UCSD-AML1 (cell line): ENCODE results near the gene WTIP.
"Not testable (repeated sequence)": the region's sequence is repeated elsewhere in the genome, so short reads cannot be mapped to it uniquely, and the experiment has no call there.

Experiments used
- DNase-seq: peaks from one replicate; lab custom pipeline; 2025; ENCODE audit not compliant: unreplicated experiment; lab: John Stamatoyannopoulos, UW

Gene WTIP

DNA sequence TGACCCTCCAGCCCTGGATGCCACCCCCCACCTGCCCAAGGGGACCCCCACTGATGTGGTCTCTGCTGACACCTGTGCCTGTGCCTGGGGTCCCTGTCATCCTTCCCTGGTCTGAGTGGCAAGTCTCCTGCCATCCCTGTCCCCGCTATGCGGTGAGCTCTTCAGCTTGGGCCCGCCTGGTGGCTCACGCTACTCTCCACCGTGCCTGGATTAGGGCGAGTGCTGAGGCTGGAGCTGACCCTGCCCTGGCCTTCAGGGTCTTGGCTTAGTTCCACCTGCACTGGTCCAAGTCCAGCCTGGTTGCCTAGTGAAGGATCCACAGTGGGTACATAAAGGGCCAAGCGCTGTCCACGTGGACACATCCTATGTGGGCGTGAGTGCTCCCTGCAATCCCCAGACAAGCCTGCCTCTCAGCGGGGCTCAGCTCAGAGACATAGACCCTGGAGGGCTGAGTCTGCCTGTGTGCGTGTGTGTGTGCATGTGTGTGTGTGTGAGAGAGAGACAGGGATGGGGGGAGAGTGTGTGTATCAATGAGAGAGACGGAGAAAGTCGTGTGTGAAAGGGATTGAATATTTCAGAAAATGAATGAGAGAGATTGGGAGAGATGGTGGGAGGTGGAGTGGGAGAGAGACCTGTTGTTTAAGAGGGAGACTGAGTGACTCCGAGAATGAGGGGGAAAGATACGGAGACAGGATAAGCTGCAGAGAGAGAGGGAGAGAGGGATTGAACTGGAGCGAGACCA is 22.1 kb downstream of the WTIP start:
- DNase-seq: no peak

DNA sequence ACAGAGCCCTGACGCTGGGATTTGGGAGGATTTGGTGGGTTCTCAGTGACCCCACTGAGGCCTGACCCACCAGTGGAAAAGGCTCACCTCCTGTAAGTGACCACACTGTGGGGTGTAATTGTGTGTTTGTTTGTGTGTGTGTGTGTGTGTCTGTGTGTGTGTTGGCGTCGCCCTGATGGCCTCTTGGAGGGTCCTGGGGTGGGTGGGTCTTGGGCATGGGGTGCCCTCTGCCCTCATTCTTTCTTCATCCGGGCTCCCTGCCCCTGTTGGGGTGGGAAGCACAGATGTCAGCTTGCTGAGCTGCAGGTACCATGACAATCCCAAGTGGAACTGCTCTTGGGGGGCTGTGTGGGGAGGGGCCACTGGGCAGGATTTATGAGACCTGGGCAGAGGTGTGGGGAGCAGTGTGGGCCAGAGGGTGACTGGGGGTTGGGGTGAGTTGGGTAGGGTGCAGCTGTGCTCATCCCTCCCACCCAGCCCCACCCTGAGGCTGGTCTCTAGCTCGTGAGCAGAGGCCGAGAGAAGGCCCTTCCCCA is 22.8 kb downstream of the WTIP start:
- DNase-seq: no peak

DNA sequence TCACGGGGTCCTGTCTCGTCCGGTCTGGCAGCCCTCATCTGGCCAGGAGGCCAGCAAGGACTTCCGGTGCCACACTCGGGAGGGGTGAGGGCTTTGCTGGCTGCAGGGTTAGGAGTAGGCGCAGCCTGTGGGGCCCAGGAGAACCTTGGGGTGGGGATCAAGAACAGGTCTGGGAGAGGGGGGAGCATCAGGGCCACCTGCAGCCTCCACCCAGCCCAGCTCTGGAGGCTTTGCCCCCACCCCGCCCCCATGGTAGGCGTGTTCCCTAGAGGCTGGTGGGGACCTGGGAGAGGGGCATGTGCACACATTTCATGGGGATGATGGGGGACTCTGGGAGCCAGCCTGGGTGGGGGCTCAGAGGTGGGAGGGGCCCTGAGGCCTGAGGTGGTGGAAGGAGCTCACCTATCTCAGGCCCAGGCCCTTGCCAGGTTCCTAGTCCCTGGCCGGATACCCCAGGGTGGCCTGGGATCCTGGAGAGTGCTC is 23.3 kb downstream of the WTIP start:
- DNase-seq: no peak

DNA sequence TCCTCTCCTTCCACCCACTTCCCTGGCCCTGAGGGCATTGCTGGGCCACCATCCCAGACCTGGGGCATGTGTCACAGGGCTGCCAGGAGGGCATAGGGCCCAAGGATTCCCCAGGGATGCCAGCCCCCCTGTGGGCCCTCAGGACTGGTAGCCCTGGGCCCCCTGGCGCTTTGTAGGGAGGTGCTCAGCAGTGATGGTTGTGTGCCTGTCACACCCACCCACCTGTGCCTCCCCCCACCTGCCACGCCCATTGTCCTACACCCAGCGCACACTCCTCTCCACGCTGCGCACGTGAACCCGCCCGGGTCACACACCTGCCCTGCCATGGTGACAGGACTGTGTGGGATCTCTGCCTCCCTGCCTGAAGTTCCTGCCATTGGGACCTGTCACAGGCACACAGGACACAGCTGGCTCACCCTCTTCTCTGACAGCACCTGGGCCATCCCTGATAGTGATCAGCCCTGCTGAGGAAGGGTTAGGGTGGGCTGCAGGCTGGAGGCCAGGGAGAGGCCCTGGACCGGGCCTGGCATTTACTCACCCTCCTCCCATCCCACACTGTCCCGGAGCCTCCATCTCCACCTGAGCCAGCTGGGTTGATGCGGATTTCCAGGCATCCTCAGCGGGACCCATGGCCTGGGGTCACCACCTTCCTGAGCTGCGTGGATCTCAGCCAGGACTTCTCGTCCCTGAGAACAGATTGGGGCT is 23.9 kb downstream of the WTIP start:
- DNase-seq: no peak

DNA sequence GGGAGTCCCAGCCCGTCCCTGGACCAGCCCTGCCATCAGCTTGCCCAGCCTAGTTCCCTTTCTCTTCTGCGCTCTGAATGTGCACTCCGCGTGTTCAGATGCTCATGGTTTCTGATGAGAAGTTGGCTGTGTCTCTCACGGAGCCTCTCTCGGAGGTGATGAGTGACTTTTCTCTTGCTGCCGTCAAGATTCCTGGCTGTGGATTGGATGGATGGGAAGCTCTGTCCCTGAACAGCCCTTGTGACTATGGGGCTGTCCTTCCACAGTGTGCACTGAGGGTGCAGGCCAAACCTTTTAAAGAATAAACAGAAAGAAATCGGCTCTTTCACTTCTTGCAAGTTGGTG is 24.4 kb downstream of the WTIP start:
- DNase-seq: no peak

DNA sequence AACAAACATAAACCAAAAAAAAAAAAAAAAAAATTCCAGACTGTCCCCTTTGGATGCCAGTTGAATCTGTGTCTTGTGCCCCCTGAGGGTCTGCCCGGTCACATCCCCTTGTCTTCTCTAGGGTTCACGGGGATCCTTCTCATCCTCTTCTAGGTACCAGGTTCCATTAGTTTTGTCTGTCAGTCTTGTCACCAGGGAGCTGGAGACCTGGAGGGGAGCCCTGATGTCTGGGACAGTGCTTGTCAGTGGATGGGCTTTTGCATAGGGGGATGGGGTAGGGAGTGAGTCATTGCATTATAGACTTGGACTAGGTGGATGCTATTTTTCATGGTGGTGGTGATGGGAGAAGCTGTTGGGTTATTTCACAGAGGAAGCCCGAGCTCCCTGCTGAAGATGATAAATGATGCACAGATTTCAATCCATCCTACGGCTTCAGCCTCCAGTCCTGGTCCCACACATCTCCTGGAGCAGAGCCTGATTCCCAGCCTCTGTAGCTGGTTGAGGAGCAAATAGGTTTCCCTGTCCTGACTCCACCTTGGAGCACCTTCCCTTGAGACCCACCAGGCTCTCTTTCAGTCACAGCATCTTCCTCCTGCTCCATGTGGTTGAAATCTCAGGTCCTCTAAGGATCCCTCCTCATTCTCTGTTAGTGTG is 26.0 kb downstream of the WTIP start:
- DNase-seq: no peak

DNA sequence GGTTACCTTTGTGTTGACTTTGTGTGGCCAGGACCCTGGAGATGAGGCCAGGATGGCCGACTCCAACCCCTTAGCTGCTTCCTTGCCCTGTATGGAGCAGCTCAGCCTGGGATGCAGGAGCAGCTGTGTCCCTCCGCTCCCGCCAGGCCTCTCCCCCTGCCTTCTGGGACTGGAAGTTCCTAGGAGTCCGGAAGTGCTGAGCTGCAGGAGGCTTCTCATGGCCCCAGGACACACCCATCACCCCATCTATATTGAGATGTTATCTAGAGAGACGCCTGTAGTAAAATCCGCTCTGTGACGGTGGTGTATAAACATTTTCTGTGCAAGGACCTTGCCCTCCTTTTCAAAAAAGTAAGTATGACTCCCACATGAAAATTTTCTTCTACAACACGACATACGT is 27.0 kb downstream of the WTIP start:
- no peak for DNase-seq

DNA sequence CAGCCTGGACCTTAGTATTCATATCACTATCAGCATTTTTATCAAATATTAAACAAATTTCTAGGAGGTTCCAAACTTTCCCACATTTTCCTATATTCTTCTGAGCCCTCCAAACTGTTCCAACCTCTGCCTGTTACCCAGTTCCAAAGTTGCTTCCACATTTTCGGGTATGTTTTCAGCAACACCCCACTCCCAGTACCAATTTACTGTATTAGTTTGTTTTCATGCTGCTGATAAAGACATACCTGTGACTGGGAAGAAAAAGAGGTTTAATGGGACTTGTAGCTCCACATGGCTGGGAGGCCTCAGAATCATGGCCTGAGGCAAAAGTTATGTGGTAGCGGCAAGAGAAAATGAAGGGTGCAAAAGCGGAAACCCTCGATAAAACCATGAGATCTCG is 29.3 kb downstream of the WTIP start:
- DNase-seq: not testable (repeated sequence)

DNA sequence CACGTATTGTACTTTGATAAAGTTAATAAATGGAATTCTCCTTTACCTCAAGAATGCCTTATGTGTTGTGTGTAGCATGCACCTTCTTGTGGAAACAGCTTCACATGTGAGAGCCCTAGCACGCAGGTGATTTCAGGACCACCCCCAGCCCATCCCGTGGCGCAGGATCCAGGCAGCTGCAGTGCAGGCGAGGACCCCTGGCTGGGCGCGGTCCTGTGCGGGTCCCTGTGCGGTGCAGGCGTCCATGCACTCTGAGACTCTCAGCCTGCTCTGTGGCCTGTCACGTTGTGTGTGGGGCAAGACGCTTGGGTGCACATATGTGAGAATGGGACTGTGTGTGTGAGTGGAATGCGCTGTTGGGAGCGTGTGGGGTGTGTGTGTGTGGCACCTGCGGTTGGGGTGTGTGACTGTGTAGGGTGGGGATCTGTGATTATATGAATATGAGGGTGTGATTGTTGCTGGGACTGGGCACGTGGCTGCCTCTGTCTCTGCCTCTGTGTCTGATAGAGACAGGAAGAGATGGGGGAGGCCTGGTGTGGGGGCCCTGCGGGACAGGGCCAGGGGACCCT is 30.8 kb downstream of the WTIP start:
- DNase-seq: no peak

DNA sequence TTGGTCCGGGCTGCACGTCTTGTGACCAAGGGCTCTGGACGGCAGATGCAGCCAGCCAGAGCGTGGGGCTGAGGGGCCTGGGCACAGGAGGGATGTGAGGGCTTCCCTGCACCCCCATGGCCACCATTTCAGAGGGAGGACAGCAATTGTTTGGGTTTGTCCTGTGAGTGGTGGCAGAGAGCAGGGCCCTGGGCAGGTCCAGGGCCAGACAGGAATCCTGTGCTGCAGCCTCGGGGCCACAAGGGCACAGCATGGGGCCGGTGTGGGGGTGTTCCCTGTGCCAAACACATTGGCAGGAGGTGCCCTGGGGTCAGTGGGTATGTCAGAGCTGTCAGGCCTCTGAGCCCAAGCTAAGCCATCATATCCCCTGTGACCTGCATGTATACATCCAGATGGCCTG is 32.2 kb downstream of the WTIP start:
- no peak for DNase-seq

DNA sequence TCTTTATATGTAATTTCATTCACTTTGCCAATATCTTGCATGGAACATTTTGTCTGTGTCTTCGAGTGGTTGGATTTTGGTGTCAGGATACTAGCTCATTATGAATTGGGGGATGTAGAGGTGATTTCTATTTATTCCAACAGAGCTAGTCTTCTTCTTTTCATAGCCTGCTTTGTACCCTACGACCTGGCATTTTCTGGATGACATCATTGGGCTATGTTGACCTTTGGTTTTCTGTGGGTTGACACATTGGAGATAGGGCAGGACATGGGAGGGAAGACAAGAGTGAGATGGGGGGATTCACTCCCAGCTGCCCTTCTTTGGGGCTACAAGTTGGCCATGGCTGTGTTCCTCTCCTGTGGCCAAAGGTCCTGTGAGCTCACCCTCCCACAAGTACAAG is 38.0 kb downstream of the WTIP start:
- no peak for DNase-seq

DNA sequence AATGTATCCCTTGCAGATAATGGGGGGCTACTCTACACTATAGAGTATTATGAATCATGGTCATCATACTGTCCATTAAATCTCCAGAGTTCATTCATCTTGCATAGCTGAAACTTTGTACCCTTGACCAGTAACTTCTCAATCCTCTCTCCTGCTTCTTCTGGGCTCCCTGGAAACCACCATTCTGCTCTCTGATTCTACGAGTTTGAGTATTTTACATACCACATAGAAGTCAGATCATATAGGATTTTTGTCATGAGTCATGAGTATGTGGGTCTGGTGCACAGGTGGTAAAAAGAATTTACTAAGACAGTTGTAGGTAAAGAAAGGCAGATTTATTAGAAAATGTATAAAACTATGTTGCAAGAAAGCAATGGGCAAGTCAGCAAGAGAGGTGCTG is 41.9 kb downstream of the WTIP start:
- no peak for DNase-seq

DNA sequence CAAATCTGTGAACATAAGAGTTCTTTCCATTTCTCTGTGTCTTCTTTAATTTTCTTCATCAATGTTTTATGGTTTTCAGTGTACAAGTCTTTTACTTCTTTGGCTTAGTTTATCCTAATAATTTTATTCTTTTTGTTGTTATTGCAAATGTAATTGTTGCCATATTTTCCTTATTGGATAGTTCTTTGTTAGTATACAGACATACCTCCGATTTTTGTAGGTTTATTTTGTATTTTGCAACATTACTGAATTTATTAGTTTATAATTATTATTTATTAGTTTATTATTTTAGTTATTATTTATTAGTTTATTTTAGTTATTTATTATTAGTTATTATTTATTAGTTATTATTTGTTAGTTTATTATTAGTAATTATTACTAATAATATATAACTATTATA is 43.4 kb downstream of the WTIP start:
- DNase-seq: no peak

DNA sequence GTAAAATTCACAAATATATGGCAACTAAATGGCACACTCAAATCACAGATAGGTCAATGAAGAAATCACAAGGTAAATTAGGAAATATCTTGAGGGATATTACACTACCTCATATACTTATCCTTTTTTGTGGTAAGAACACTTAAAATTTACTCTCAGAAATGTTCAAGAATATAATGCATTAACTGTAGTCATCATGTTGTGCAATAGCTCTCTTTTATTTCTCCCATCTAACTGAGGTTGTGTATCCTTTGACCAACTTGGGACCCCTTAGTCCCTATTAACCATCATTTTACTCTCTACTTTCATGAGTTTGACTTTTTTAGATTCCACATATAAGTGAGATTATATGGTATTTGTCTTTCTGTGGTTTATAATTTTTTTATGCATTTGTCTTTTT is 52.6 kb downstream of the WTIP start:
- DNase-seq: no peak

DNA sequence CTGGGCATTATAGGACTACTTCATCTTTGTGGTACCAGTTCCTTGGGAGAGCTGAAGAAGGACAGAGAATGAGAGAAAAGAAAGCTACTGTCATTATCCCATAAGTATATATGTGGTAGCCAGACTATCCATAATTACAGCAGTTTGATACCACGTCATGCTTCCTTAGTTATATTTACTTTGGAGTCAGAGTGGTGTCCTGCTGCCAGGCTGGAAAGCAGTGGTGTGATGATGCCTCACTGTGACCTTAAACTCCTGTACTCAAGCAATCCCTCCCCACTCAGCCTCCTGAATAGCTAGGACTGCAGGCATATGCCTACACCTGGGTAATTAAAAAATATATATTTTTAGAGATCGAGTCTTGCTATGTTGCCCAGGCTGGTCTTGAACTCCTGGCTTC is 57.8 kb downstream of the WTIP start:
- no peak for DNase-seq

DNA sequence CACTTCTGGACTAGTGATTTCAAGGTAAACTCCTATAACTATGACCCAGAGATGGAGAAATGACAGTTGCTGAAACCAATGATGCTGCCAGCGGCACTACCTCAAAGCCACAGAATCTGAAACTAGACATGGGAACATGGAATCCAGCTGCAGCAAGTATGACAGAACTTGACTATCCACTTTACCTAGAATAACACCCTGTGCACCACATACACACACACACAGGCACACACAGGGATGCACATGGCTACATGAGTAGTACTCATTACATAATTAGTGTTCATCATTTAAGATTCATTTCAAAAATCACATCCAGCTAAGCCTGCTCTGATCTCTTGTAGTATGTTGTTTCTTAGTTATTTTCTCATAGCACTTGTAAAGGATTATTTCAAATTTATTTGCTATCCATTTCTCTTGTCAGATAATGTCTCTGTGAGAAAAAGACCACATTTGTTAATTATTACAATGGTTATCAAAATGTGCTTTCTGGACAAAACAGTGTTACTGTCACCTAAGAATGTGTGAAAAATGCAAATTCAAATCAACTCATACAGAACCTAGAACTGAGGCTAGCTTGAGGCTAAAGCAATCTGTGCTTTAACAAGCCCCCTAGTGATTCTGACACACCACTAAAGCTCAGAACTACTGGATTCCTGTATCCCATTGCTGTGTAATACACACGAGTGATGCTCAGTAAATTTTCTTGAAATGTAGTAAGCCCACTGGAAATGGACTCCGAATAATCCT is 59.4 kb downstream of the WTIP start:
- no peak for DNase-seq

DNA sequence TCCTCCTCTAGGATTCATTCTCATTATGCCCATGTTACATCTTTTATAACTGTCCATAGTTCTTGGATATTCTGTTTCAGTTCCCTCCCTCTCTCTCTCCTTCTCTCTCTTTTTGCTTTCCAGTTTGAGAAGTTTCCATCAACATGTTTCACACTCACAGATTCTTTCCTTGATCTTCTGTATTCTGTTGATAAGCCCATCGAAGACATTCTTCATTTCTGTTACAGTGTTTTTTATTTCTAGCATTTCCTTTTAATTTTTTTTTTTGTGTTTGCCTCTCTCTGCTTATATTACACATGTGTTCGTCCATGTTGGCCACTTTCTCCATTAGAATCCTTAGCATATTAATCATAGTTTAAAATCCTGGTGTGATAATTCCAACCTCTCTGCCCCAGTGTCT is 68.3 kb downstream of the WTIP start:
- no peak for DNase-seq

DNA sequence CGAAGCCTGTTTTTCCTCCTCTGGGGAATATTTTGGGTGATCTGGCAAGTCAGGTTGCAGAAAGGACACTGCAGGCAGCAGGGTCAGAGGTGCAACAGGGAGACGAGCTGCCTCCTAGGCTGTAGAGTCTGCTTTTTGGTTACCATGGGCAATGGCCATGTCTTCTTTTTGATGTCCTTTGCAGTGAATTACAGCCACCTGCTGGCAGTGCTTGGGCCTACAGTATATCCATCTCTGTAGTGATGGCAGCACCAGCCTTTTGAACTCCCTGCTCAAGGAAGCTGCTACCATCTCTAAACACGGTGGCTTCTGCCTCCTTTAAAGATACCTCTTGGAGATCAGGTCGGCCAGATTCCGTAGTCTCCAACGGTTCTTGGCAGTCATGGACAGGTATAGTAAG is 73.9 kb downstream of the WTIP start:
- DNase-seq: no peak

DNA sequence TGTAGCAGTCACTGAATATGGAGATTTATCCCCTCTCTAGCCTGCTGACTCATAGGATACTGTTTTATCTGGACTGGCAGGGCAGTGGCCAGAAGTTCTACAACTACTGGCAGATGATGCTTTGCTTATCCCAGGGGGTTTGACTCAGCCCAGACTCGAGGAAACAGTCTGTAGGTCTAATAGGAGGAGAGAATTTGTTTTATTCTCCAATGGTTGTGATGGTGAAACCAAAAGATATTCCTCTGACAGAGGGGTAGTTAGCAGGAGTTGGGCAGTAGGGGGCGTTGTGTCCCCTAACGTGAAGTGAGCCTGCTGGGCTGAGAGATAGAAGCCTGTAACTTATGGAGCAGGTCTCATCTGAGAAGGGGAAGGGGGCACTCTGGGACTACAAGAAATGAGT is 74.9 kb downstream of the WTIP start:
- no peak for DNase-seq

DNA sequence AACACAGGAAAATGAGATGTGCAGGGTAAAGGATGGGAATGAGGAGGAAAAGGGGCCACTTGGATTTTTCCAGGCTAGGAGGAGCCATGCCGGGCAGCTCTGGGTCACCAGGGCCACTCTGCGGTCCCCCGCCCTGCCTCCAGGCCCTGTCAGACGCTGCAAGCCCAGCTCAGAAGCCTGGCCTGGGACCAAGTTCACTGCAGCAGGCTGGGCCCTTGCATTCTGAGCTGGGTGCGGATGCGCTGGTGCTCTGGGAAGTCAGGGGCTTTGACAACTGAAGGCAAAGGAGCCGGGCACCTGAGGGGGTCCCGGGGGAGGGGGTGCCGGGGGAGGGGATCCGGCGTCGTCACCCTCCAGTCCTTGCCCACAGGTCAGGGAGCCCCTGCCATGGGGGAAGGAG is 77.5 kb downstream of the WTIP start:
- no peak for DNase-seq

DNA sequence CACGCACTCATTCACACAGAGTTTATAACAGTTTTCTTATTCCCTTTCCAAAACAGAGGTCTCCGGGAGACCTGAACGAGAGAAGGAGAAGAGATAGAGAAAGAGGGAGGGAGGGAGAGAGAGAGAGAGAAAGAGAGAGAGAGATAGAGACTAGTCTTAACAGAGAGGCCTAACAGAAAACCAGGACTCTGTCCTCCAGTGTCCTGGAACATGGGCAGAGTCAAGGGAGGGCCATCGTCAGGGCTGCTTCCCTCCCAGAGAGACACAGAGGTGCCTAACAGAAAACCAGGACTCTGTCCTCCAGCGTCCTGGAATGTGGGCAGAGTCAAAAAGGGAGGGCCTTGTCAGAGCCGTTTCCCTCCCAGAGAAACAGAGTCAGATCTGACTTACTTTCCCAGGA is 78.7 kb downstream of the WTIP start:
- no peak for DNase-seq
